Bronchus fibroblast of lung (primary cell): ENCODE data around the gene CFAP141. TPM values are rescaled to one million over a fixed set of nuclear protein-coding genes. Genes with fewer than 3 reads are reported as not detected.

Experiments used
- total RNA-seq: library from RNA; depleted of rRNA; stranded (reverse); fragments of >200 nt; gene quantifications from 2 replicates; pipeline ENCODE4 v1.2.3, GENCODE V29; 2015

CFAP141 gene
- total RNA-seq, result not detected in 2 replicates

DNA sequence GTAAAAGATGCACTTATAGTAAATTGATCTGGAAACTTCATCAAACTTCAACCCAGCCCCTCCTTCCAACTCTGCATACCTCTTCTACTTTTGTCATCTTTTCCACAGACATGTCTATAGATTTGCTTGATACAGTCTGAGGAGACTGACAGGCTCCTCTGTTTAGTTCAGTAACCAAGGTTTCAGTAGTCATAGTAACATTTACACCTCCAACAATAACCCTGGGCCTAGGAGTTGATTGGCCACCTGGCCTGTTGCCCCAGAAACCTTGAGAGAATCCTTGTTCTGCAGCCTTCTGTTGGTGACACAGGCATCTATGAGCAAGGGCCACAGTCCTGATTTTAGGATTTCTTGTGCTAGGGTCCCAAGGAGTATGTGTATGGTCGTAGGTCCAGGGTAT is at the start of gene CFAP141:
Gene CFAP141, minus strand, starts transcription at position 138 of the 400 bp plus-strand sequence. Its CDS starts 26 bp downstream, at position 112.

DNA sequence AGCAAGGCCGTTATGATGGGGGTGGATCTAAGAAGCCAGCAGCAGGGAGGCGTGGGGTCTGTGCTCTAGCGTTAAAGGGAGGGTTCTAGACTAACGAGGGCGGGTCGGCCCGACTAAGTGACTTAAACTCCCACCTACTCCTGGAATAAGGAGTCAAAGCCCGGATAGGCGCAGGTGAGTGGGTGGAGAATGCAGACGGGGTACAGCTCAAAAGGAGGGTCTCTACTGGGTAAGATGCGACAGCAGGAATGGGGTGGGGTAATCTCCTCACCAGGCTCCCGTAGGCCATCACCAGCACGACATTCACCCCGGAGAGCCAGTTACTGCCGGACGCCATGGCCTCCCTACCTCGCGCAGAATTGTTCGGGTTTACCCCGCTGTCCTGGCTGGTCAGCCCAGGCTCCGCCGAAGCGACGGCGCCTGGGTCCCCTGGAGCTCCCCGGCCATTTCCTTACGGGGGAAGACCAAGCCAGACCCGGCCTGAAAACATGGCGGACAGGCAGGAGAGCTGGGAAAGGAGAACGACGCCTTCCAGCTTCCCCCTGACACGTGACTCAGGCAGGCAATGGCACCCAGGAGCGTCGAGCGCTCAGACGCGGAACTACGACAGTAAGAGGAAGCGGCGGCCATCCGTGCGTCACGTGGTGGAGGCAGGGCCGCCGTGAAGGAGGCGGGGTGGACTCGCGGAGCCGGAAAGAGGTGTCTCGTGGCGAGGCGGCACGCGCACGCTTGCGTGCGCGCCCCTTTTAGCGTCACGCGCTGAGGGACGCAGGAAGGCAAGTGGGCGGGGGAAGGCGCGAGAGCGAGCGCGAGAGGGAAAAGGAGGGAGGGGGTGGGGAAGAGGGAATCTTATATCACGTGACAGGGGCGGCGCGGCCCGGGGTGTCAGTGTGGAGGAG is 14.2 kb upstream of the CFAP141 start, which contains the start of gene UBAP2L:
Gene UBAP2L, plus strand, starts transcription at position 885 of the 899 bp plus-strand sequence. CDS start 4,169 bp downstream, outside the sequence.

DNA sequence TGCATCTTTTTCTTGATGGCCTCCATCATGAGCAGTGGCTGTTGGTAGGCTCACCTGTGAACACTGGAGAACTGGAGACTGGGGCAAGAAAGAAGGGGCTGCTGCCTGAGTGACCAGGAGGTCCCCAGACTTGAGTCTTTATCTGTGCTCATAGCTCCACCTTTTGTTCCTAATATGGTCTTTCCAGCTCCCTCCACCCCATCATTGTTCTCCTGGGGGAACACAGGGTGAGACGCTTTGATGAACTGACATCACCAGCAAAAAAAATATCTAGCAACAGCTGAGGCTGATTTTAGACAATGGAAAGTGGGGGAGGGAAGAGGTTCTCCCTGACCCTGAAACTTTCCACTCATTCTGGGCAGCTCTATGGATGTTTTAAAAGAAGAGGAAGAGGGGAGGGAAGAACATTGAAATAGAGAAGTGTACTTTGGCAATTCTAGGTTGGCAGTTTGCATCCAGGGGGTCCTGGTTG is 14.1 kb downstream of the CFAP141 start, which contains the start of gene TPM3:
Gene TPM3, minus strand, starts transcription at position 111 of the 472 bp plus-strand sequence. Its CDS starts 82 bp downstream, at position 29.

DNA sequence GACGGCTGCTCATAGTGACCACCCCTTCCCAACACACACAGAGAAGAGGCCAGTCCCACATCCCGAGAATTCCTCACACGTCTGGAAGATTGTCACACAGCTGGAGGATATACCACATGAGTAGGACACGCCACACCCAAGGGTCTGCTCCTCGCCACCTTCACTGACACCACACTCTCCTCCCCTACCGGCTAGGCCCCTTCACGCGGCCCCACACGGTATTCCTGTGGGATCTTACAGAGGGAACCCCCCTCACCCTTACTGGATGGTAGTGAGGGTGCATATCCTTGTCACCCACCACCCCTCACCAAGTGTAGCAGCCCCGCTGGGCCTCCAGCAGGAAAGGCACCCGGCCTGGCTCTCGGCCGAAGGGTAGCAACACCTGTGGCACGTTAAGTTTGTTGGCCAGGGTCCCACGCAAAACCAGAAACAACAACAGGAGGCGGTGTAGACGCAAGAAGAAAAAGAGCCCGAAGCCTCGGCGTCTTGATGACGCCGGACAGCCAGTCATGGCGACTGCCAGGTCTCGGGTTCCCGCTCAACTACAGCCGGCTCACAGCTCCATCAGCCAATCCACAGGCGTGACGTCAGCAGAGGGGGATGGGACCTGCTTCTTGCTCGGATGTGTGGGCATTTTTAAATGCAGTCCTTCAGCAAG is 51.5 kb downstream of the CFAP141 start, which contains the start of gene NUP210L:
Gene NUP210L, minus strand, starts transcription at position 540 of the 658 bp plus-strand sequence.

Other genes starting within 250 kb of the CFAP141 start
- gene CRTC2, start 247.7 kb downstream of the CFAP141 start, total RNA-seq, result 10.9 and 11.0 TPM in 2 replicates
- 112 and 118 TPM in 2 replicates for gene SLC39A1, start 242.8 kb downstream of the CFAP141 start, total RNA-seq
- gene CREB3L4, start 238.4 kb downstream of the CFAP141 start, total RNA-seq, result 13.6 and 15.2 TPM in 2 replicates
- gene JTB, start 228.7 kb downstream of the CFAP141 start, total RNA-seq, result 227 and 240 TPM in 2 replicates
- 44.3 and 53.0 TPM in 2 replicates for gene RAB13, start 220.0 kb downstream of the CFAP141 start, total RNA-seq
- gene RPS27, start 215.6 kb downstream of the CFAP141 start, total RNA-seq, result 2,070 and 2,121 TPM in 2 replicates
- gene NUP210L, start 51.3 kb downstream of the CFAP141 start, total RNA-seq, result not detected in 2 replicates
- gene TPM3, start 14.2 kb downstream of the CFAP141 start, total RNA-seq, result 370 and 476 TPM in 2 replicates
- gene UBAP2L, start 14.6 kb upstream of the CFAP141 start, total RNA-seq, result 76.9 and 77.8 TPM in 2 replicates
- gene HAX1, start 66.3 kb upstream of the CFAP141 start, total RNA-seq, result 143 and 159 TPM in 2 replicates
- not detected in 2 replicates for gene AQP10, start 114.8 kb upstream of the CFAP141 start, total RNA-seq
- 77.9 and 84.7 TPM in 2 replicates for gene ATP8B2, start 119.2 kb upstream of the CFAP141 start, total RNA-seq
- gene IL6R, start 199.0 kb upstream of the CFAP141 start, total RNA-seq, result 2.1 and 3.7 TPM in 2 replicates